Heart right ventricle (tissue), 16 donors: ENCODE data around the gene BRD3OS. TPM values are rescaled to one million over a fixed set of nuclear protein-coding genes. Genes with fewer than 3 reads are reported as not detected.

Source experiments
- ATAC-seq, 8 donors: fragments of 200-7000 bp; cut with Tn5 transposase; one replicate each; pipeline ENCODE4 v1.9.1; 2020; ENCODE audit warnings: mild to moderate bottlenecking in 8 of 8, moderate library complexity in 8 of 8, moderate number of reproducible peaks in 1 of 8
- DNase-seq, 2 donors: peaks; one replicate each; pipeline ENCODE4 v3.0.0-alpha.2; 2020
- H3K27ac ChIP-seq, 10 donors: fragments of 200-600 bp; sonication (generic) in 2 of 10; one replicate each; pipeline versions ENCODE4 v1.5.0 to v1.8.0; 2020 to 2022; ENCODE audit warnings: mild to moderate bottlenecking in 3 of 10
- H3K27me3 ChIP-seq, 7 donors: fragments of 200-600 bp; one replicate each; pipeline ENCODE4 v1.8.0; 2021 to 2022; ENCODE audit warnings: mild to moderate bottlenecking in 2 of 7
- H3K36me3 ChIP-seq, 9 donors: fragments of 200-600 bp; sonication (generic) in 1 of 9; one replicate each; pipeline versions ENCODE4 v1.5.0 to v1.8.0; 2020 to 2022; ENCODE audit warnings: mild to moderate bottlenecking in 2 of 9
- H3K4me1 ChIP-seq, 9 donors: fragments of 200-600 bp; sonication (generic) in 1 of 9; one replicate each; pipeline versions ENCODE4 v1.5.0 to v1.8.0; 2020 to 2022; ENCODE audit warnings: mild to moderate bottlenecking in 4 of 9
- H3K4me3 ChIP-seq, 10 donors: fragments of 200-600 bp; sonication (generic) in 2 of 10; one replicate each; pipeline versions ENCODE4 v1.5.0 to v1.8.0; 2020 to 2022; ENCODE audit warnings: mild to moderate bottlenecking in 7 of 10, moderate library complexity in 2 of 10
- H3K9me3 ChIP-seq, 11 donors: fragments of 200-600 bp in 10 of 11; sonication (generic) in 2 of 11; one replicate each; pipeline versions ENCODE4 v1.5.0 to v1.8.0; 2013 to 2022; ENCODE audit warnings: mild to moderate bottlenecking in 2 of 11, control low read depth in 1 of 11, moderate library complexity in 1 of 11
- WGBS, 2 donors: extraction: QIAGEN DNeasy Blood & Tissue Kit; methylation state at CpG; one replicate each; pipeline ENCODE4 v1.1.7; 2013; ENCODE audit warnings: inconsistent platforms in 1 of 2; 5-methylcytosine and 5-hydroxymethylcytosine counted together
- intact Hi-C, 10 donors: fragments of 100-400 bp; cut with DNase I; formaldehyde crosslinking; loops; one replicate each; pipeline versions ENCODE4 v1.11.1 to v1.14.2; 2022
- polyA plus RNA-seq, 2 donors: library from polyadenylated mRNA; stranded (reverse); fragments of 200-250 nt; gene quantifications; one replicate each; pipeline ENCODE4 v1.2.3, GENCODE V29; 2013
- total RNA-seq, 10 donors: library from RNA; stranded (reverse); fragmentation: NEBNext Ultra II Directional in 3 of 10; extraction: Animal tissue kit (Norgen Biotek cat#: 25700) in 3 of 10; gene quantifications; one replicate each; pipeline versions ENCODE4 v1.2.1 to v1.2.4, GENCODE V29; 2021 to 2023
- TF ChIP-seq, protein P1 (sequence below), 9 donors: fragments of 200-600 bp; sonication (generic) in 2 of 9; IDR thresholded peaks; one replicate each; pipeline versions ENCODE4 v1.5.0 to v1.8.0; 2021 to 2022; ENCODE audit warnings: antibody characterized with exemption in 9 of 9, mild to moderate bottlenecking in 5 of 9, moderate library complexity in 1 of 9
- donor health status: Arrhythmogenic right ventricular cardiomyopathy.
- donor health status: ischemic (EF 13 %, LVEDD 7.1; RV severe dilation, severe dysfunction).
- donor health status: healthy with polysubstance abuse.
- donor health status: DM: no; HTN: yes; CAD: no.
- donor health status: DM: no; HTN: no; CAD: no.
- donor health status: ischemic (EF 25% LVEDD 6.9; RV normal size, moderate dysfunction).
- donor health status: ischemic (EF 25% LVEDD 5.7; RV mildly dilated, moderate dysfunction).
- donor health status: healthy.
- donor health status: DM: yes; HTN: yes; CAD: no.
- donor health status: Ischemic cardiomyopathy.
- donor health status: ischemic (EF 35%, LVEDD 5.7; RV mildly dilated, moderate dysfunction).
- donor health status: nonischemic (EF 11% LVEDD 7.7; RV severe dilation, severe dysfunction).
- donor health status: DM: yes; HTN: yes; CAD: no.
- donor health status: PGD.
- donor health status: ischemic (EF 29% LVEDD 5.4; RV normal size, mild dysfunction).
- donor health status: nonischemic (EF 23%, LVEDD 6.1; RV moderate dilation, normal function).

Gene BRD3OS
- total and polyA plus RNA-seq, 12 donors, result 4.1 to 11.6 (median 7.0) TPM

- TF ChIP-seq, protein P1, sequence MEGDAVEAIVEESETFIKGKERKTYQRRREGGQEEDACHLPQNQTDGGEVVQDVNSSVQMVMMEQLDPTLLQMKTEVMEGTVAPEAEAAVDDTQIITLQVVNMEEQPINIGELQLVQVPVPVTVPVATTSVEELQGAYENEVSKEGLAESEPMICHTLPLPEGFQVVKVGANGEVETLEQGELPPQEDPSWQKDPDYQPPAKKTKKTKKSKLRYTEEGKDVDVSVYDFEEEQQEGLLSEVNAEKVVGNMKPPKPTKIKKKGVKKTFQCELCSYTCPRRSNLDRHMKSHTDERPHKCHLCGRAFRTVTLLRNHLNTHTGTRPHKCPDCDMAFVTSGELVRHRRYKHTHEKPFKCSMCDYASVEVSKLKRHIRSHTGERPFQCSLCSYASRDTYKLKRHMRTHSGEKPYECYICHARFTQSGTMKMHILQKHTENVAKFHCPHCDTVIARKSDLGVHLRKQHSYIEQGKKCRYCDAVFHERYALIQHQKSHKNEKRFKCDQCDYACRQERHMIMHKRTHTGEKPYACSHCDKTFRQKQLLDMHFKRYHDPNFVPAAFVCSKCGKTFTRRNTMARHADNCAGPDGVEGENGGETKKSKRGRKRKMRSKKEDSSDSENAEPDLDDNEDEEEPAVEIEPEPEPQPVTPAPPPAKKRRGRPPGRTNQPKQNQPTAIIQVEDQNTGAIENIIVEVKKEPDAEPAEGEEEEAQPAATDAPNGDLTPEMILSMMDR (IDR thresholded peaks at IDR 0.05), result no peak
- peaks cover 0 to 98% (median 68%) of the 10 kb centered on the region in 9 donors for H3K36me3 ChIP-seq
- ATAC-seq (no peak), DNase-seq (peak in 1 of 2 donors; percentile 0)
- peaks cover 0 to 22% (median 5%) of the 10 kb centered on the region in 9 donors for H3K4me1 ChIP-seq
- intact Hi-C loops, result no loop called here
- H3K27ac ChIP-seq, result no peak overlapping the region
- 87 to 93% methylated on average over 11 of the region's 11 CpGs for WGBS, 2 donors
- no peaks in the 10 kb centered on the region for H3K27me3 ChIP-seq
- H3K9me3 ChIP-seq, result peaks cover 0 to 5% (median 0%) of the 10 kb centered on the region in 11 donors
- H3K4me3 ChIP-seq, result no peak overlapping the region
Observed at GRCh38 chr9:134043531-134043988, 18.3 kb downstream of the BRD3OS start.

DNA sequence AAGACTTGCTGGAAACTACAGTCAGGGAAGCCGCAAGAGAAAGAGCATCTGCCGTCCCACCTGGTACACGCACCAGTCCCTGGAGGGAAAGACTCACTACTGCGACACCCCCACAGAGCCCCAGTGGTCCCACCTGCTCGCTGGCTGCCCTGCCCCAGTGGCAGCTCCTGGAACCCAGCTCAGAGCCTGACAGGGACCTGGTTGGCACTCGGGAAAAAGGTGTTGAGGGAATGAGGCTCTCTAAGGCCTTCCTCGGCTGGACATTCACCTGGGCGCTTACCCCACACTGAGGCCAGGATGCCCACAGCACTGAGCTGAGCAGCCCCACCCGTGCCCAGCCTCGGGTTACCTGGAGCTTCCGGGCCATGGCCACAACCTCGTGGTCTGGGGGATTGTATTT lies 19.7 kb downstream of the BRD3OS start:
- H3K27me3 ChIP-seq, result no peaks in the 10 kb centered on the region
- 86 to 89% methylated on average over 12 of the region's 12 CpGs for WGBS, 2 donors
- TF ChIP-seq, protein P1 (IDR thresholded peaks at IDR 0.05), result no peak
- peak in 1 of 2 donors; percentile 5 for DNase-seq
- no peak for ATAC-seq
- peaks cover 0 to 32% (median 19%) of the 10 kb centered on the region in 9 donors for H3K4me1 ChIP-seq
- peaks cover 0 to 98% (median 66%) of the 10 kb centered on the region in 9 donors for H3K36me3 ChIP-seq
- H3K9me3 ChIP-seq, result no peaks in the 10 kb centered on the region
- H3K27ac ChIP-seq, result no peak overlapping the region
- intact Hi-C loops, result no loop called here
- no peak overlapping the region for H3K4me3 ChIP-seq

DNA sequence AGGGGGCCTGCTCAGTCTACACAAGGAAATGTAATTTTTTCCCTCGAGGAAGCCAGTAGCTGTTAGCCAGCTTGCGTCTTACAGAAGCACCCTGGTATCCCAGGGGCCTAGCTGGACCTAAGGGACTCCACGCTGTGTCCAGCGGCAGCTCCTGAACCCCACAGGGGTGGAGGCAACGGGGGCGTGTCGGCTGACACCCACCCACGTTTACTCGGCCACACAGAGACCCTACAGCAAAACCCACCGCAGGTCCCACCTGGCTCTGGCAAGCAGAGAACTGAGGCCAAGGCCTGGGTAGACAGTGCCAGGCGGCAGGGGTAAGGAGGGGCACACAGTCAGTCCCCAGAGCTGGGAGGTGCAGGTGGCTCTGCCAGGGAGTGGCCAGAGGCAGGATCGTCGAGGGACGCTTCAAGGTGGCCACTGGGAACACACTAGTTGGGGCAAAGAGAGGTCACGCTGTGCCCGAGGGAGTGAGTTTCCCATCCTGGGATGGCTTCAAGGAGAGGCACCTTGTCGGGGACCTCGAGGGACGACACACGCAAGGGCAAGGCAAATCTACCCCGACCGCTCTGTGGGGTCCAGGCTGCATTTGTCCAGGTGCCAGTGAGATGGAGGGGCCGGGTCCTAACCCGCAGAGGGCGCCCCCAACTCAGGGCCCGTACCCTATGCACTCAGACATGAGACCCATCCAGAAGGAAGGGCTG lies 20.7 kb downstream of the BRD3OS start:
- Histone ChIP-seq H3K27ac (no peak overlapping the region), H3K4me1 (peaks cover 0 to 30% (median 18%) of the 10 kb centered on the region in 9 donors), H3K9me3 (no peaks in the 10 kb centered on the region), H3K4me3 (no peak overlapping the region), H3K27me3 (no peaks in the 10 kb centered on the region), H3K36me3 (peaks cover 0 to 98% (median 67%) of the 10 kb centered on the region in 9 donors)
- TF ChIP-seq, protein P1 (IDR thresholded peaks at IDR 0.05), result no peak
- DNase-seq (no peak), ATAC-seq (no peak)
- intact Hi-C loops, result no loop called here
- 86% methylated on average over 26 of the region's 26 CpGs for WGBS, 2 donors

DNA sequence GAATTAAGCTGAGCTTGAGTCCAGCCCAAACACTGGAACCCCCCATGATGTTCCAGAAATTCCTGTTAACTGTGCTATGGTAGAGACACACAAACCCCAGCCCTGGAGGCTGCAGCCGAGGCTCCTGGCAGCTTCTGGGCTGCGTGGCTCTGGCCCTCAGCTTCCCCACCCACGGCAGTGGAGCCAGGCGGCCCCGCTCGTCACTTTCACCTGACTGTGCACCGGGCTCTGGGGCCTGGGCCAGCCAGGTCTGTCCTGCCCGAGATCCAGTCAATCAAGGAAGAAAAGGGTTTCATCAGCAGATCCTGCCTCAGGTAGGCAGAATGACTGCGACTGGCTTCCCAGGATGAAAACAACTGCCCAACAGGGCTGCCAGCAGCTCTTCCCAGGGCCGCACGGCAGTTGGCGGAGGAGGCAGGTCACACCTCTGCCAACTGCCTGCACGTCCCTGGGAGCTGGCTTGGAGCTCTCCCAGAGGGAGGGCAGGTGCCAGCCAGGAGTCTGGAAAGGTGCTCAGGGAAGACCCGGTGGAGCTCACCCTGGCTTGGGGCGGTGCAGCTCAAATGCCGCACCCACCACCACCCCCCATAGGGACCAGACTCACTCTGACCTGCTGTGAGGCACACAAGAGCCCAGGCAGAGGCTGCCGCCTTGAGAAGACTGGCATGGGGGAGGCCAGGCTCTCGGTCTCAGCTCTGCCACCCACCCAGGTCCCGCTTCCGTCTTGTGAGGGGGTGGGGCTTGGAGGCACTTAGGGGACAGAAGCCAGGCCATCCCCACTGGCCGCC lies 21.8 kb downstream of the BRD3OS start:
- Histone ChIP-seq H3K4me1 (peaks cover 0 to 25% (median 17%) of the 10 kb centered on the region in 9 donors), H3K27ac (no peak overlapping the region), H3K9me3 (no peaks in the 10 kb centered on the region), H3K4me3 (no peak overlapping the region), H3K27me3 (no peaks in the 10 kb centered on the region), H3K36me3 (peaks cover 0 to 98% (median 68%) of the 10 kb centered on the region in 9 donors)
- WGBS, 2 donors, result 81 to 84% methylated on average over 21 of the region's 21 CpGs
- intact Hi-C loops, result no loop called here
- ATAC-seq, result peak in 1 of 8 donors; percentile 19
- DNase-seq, result no peak
- TF ChIP-seq, protein P1 (IDR thresholded peaks at IDR 0.05), result no peak
